Measurements from ENCODE around the gene MALSU1. TPM values are rescaled to one million over a fixed set of nuclear protein-coding genes. Genes with fewer than 3 reads are reported as not detected.

MALSU1 gene
- polyA plus RNA-seq, 2 of the 4 experiments (the other 2 are of a cell fraction), result 91.9 to 122 TPM

GRCh38 chr7:23298885-23299769 lies at the start of gene MALSU1 (continued):
- TF ChIP-seq NPAS2 (CRISPR knock-in tag; IDR thresholded peaks at IDR 0.05; ENCODE audit: borderline replicate concordance) (no peak), HEYL (CRISPR knock-in tag; IDR thresholded peaks at IDR 0.05) (no peak), JUNB (IDR thresholded peaks at IDR 0.05) (no peak), KDM5A (IDR thresholded peaks at IDR 0.05) (peak; percentile 92), TFCP2L1 (CRISPR knock-in tag; IDR thresholded peaks at IDR 0.05) (0 out of 2 replicates have a peak, but pooled peaks have one; percentile 36), MAX (IDR thresholded peaks at IDR 0.05) (peak; percentile 76), RFX5 (IDR thresholded peaks at IDR 0.05) (no peak), PHF8 (IDR thresholded peaks at IDR 0.05; ENCODE audit: borderline replicate concordance, low read depth) (peak; percentile 97), MAFK (IDR thresholded peaks at IDR 0.05; ENCODE audit: partially characterized antibody) (no peak), ZNF302 (CRISPR knock-in tag; IDR thresholded peaks at IDR 0.05) (peak; percentile 53; the same call in 1 of the 2 replicates), HOXB13 (CRISPR knock-in tag; IDR thresholded peaks at IDR 0.05; ENCODE audit: low read depth) (0 out of 2 replicates have a peak, but pooled peaks have one; percentile 40), EP300 (IDR thresholded peaks at IDR 0.05) (no peak), ZC3H11A (IDR thresholded peaks at IDR 0.05) (no peak), TP53 (CRISPR knock-in tag; IDR thresholded peaks at IDR 0.05) (no peak), HES2 (IDR thresholded peaks at IDR 0.05) (no peak), RAD21 (conservative IDR thresholded peaks at IDR 0.05 in 1 of 2, IDR thresholded peaks at IDR 0.05 in 1 of 2) (no peak), BCL3 (IDR thresholded peaks at IDR 0.05) (peak; percentile 49; the same call in 2 of the 3 replicates), NFE2L2 (conservative IDR thresholded peaks at IDR 0.05; ENCODE audit: low read length) (no peak), GATA3 (IDR thresholded peaks at IDR 0.05; ENCODE audit: borderline replicate concordance) (no peak), POLR2AphosphoS2 (conservative IDR thresholded peaks at IDR 0.05; ENCODE audit: low read length) (peak; percentile 60; the same call in 1 of the 2 replicates), EHF (CRISPR knock-in tag; IDR thresholded peaks at IDR 0.05) (0 out of 2 replicates have a peak, but pooled peaks have one; percentile 24)
- TF ChIP-seq, protein P1, sequence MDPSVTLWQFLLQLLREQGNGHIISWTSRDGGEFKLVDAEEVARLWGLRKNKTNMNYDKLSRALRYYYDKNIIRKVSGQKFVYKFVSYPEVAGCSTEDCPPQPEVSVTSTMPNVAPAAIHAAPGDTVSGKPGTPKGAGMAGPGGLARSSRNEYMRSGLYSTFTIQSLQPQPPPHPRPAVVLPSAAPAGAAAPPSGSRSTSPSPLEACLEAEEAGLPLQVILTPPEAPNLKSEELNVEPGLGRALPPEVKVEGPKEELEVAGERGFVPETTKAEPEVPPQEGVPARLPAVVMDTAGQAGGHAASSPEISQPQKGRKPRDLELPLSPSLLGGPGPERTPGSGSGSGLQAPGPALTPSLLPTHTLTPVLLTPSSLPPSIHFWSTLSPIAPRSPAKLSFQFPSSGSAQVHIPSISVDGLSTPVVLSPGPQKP (IDR thresholded peaks at IDR 0.05; ENCODE audit: low read depth, low read length), result no peak
- TF ChIP-seq, protein P2, sequence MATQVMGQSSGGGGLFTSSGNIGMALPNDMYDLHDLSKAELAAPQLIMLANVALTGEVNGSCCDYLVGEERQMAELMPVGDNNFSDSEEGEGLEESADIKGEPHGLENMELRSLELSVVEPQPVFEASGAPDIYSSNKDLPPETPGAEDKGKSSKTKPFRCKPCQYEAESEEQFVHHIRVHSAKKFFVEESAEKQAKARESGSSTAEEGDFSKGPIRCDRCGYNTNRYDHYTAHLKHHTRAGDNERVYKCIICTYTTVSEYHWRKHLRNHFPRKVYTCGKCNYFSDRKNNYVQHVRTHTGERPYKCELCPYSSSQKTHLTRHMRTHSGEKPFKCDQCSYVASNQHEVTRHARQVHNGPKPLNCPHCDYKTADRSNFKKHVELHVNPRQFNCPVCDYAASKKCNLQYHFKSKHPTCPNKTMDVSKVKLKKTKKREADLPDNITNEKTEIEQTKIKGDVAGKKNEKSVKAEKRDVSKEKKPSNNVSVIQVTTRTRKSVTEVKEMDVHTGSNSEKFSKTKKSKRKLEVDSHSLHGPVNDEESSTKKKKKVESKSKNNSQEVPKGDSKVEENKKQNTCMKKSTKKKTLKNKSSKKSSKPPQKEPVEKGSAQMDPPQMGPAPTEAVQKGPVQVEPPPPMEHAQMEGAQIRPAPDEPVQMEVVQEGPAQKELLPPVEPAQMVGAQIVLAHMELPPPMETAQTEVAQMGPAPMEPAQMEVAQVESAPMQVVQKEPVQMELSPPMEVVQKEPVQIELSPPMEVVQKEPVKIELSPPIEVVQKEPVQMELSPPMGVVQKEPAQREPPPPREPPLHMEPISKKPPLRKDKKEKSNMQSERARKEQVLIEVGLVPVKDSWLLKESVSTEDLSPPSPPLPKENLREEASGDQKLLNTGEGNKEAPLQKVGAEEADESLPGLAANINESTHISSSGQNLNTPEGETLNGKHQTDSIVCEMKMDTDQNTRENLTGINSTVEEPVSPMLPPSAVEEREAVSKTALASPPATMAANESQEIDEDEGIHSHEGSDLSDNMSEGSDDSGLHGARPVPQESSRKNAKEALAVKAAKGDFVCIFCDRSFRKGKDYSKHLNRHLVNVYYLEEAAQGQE (IDR thresholded peaks at IDR 0.05), result no peak; the same call in 1 of the 2 replicates
